IMR-90 (cell line): Measurements from ENCODE around the gene LAMC2. TPM values are rescaled to one million over a fixed set of nuclear protein-coding genes. Genes with fewer than 3 reads are reported as not detected.

Source experiments
- ATAC-seq: fragments of 200-7000 bp; cut with Tn5 transposase; 2 replicates; pipeline ENCODE4 v1.9.1; 2020; ENCODE audit warnings: low read depth, mild to moderate bottlenecking, moderate library complexity
- BruUV-seq: library from RNA; stranded (reverse); fragments of 400-500 nt; replicated peaks from 2 replicates; lab custom pipeline; 2021; lab: Mats Ljungman, UMichigan
- CTCF ChIA-PET: fragments of 300-600 bp; formaldehyde crosslinking; extraction: SDS; loops from one replicate; lab custom pipeline; 2021; ENCODE audit warnings: antibody characterized with exemption; lab: Yijun Ruan, JAX
- POLR2A ChIA-PET: fragments of 300-600 bp; sonication (Branson Sonifier 250); formaldehyde crosslinking; loops from one replicate; lab custom pipeline; 2022; ENCODE audit warnings: antibody characterized with exemption; ENCODE audit not compliant: unreplicated experiment; lab: Charles Lee
- DNase-seq: peaks from one replicate; pipeline ENCODE4 v3.0.0; 2013
- H2AFZ ChIP-seq: replicated peaks from 2 replicates; pipeline ENCODE3; 2013; ENCODE audit warnings: low read length, mild to moderate bottlenecking; ENCODE audit not compliant: poor library complexity
- H2AK5ac ChIP-seq: 2 replicates; pipeline ENCODE4 v1.6.1; 2013; ENCODE audit warnings: low read depth, low read length, inconsistent platforms
- H2AK9ac ChIP-seq: replicated peaks from 2 replicates; pipeline ENCODE3; 2013; ENCODE audit warnings: mild to moderate bottlenecking, low read depth, low read length, moderate library complexity; ENCODE audit not compliant: poor library complexity
- H2BK120ac ChIP-seq: 2 replicates; pipeline ENCODE4 v1.6.1; 2013; ENCODE audit warnings: low read depth, low read length, inconsistent platforms
- H2BK15ac ChIP-seq: 3 replicates; pipeline ENCODE4 v1.6.1; 2013; ENCODE audit warnings: low read depth, low read length, inconsistent platforms
- H2BK20ac ChIP-seq: 2 replicates; pipeline ENCODE4 v1.6.1; 2013; ENCODE audit warnings: low read depth, mild to moderate bottlenecking, inconsistent platforms, low read length, moderate library complexity
- H2BK5ac ChIP-seq: 2 replicates; pipeline ENCODE4 v1.6.1; 2013; ENCODE audit warnings: mild to moderate bottlenecking, low read depth, low read length, inconsistent platforms; ENCODE audit not compliant: poor library complexity, severe bottlenecking
- H3K14ac ChIP-seq: replicated peaks from 2 replicates; pipeline ENCODE4 v1.6.1; 2013; ENCODE audit warnings: low read depth, low read length, inconsistent platforms
- H3K18ac ChIP-seq: 2 replicates; pipeline ENCODE4 v1.6.1; 2013; ENCODE audit warnings: low read depth, low read length, control low read depth
- H3K23ac ChIP-seq: 2 replicates; pipeline ENCODE4 v1.6.1; 2013; ENCODE audit warnings: low read depth, low read length, inconsistent platforms
- H3K27ac ChIP-seq: 2 replicates; pipeline ENCODE4 v1.5.1; 2013; ENCODE audit warnings: mild to moderate bottlenecking, control low read depth, low read length; ENCODE audit not compliant: insufficient read depth
- H3K27me3 ChIP-seq: 2 replicates; pipeline ENCODE4 v1.6.1; 2013; ENCODE audit warnings: low read length; ENCODE audit not compliant: control insufficient read depth, insufficient read depth
- H3K36me3 ChIP-seq: 2 replicates; pipeline ENCODE4 v1.6.1; 2013; ENCODE audit warnings: low read length, mixed read lengths; ENCODE audit not compliant: control insufficient read depth, insufficient read depth
- H3K4ac ChIP-seq: 2 replicates; pipeline ENCODE4 v1.6.1; 2013; ENCODE audit warnings: low read depth, low read length, inconsistent platforms
- H3K4me1 ChIP-seq: 2 replicates; pipeline ENCODE4 v1.6.1; 2013; ENCODE audit warnings: low read length, mixed read lengths; ENCODE audit not compliant: control insufficient read depth, insufficient read depth
- H3K4me2 ChIP-seq: 2 replicates; pipeline ENCODE4 v1.6.1; 2013; ENCODE audit warnings: low read depth, mild to moderate bottlenecking, control low read depth, low read length, moderate library complexity
- H3K4me3 ChIP-seq: 2 replicates; pipeline ENCODE4 v1.5.1; 2013; ENCODE audit warnings: low read depth, mild to moderate bottlenecking, control low read depth, low read length, moderate library complexity; ENCODE audit not compliant: insufficient read depth
- H3K56ac ChIP-seq: 2 replicates; pipeline ENCODE4 v1.6.1; 2013; ENCODE audit warnings: low read length, inconsistent platforms; ENCODE audit not compliant: insufficient read depth; ENCODE audit errors: extremely low read depth
- H3K79me1 ChIP-seq, 2 experiments: 2 replicates each; pipeline ENCODE4 v1.6.1; 2013; ENCODE audit warnings: low read length in 2 of 2, inconsistent platforms in 1 of 2, low read depth in 1 of 2
- H3K9ac ChIP-seq: 2 replicates; pipeline ENCODE4 v1.6.1; 2013; ENCODE audit warnings: low read depth, low read length, control low read depth
- H3K9me1 ChIP-seq: 2 replicates; pipeline ENCODE4 v1.6.1; 2013; ENCODE audit warnings: low read length, inconsistent platforms; ENCODE audit not compliant: insufficient read depth
- H3K9me3 ChIP-seq: 2 replicates; pipeline ENCODE4 v1.6.1; 2013; ENCODE audit warnings: low read length; ENCODE audit not compliant: control insufficient read depth, insufficient read depth
- H4K20me1 ChIP-seq: 2 replicates; pipeline ENCODE4 v1.6.1; 2013; ENCODE audit warnings: low read length, inconsistent platforms; ENCODE audit not compliant: insufficient read depth
- H4K5ac ChIP-seq: 2 replicates; pipeline ENCODE4 v1.6.1; 2013; ENCODE audit warnings: mild to moderate bottlenecking, low read depth, low read length, control low read depth
- H4K8ac ChIP-seq, 2 experiments: 2 replicates each; pipeline ENCODE4 v1.6.1; 2013; ENCODE audit warnings: low read depth in 2 of 2, low read length in 2 of 2, control low read depth in 1 of 2, inconsistent platforms in 1 of 2
- H4K91ac ChIP-seq: 2 replicates; pipeline ENCODE4 v1.6.1; 2013; ENCODE audit warnings: low read depth, low read length, inconsistent platforms; ENCODE audit not compliant: insufficient read depth
- BHLHE40 ChIP-seq: fragments of 150-350 bp; IDR thresholded peaks from 2 replicates; pipeline ENCODE4 v1.6.1; 2016; ENCODE audit warnings: mild to moderate bottlenecking, low read depth, low read length
- CEBPB ChIP-seq: IDR thresholded peaks from 2 replicates; pipeline ENCODE4 v1.6.1; 2012; ENCODE audit warnings: low read depth, low read length, improper control_type of control experiment
- FOS ChIP-seq: fragments of 150-350 bp; IDR thresholded peaks from 2 replicates; pipeline ENCODE4 v1.6.1; 2016; ENCODE audit warnings: low read depth, low read length
- MAFK ChIP-seq: IDR thresholded peaks from 2 replicates; pipeline ENCODE4 v1.6.1; 2012; ENCODE audit warnings: low read depth, low read length, improper control_type of control experiment
- MAZ ChIP-seq: IDR thresholded peaks from 2 replicates; pipeline ENCODE4 v1.6.1; 2012; ENCODE audit warnings: low read depth, mild to moderate bottlenecking, low read length, improper control_type of control experiment, moderate library complexity, borderline replicate concordance
- NFE2L2 ChIP-seq: fragments of 150-350 bp; IDR thresholded peaks from 2 replicates; pipeline ENCODE4 v1.6.1; 2016; ENCODE audit warnings: low read depth, mild to moderate bottlenecking, low read length
- POLR2A ChIP-seq: IDR thresholded peaks from 2 replicates; pipeline ENCODE4 v1.6.1; 2012; ENCODE audit warnings: mild to moderate bottlenecking, low read depth, low read length
- RAD21 ChIP-seq: IDR thresholded peaks from 2 replicates; pipeline ENCODE4 v1.6.1; 2012; ENCODE audit warnings: low read length, improper control_type of control experiment
- RCOR1 ChIP-seq: IDR thresholded peaks from 2 replicates; pipeline ENCODE4 v1.6.1; 2012; ENCODE audit warnings: mild to moderate bottlenecking, low read length, improper control_type of control experiment; ENCODE audit not compliant: insufficient replicate concordance
- RFX5 ChIP-seq: IDR thresholded peaks from 2 replicates; pipeline ENCODE4 v1.8.0; 2012; ENCODE audit warnings: low read depth, mild to moderate bottlenecking, low read length, moderate library complexity
- WGBS, 2 experiments: methylation state at CpG; one replicate each; pipeline versions ENCODE4 v1.1.5 to v1.1.7; 2013; ENCODE audit warnings: missing lambda C conversion rate in 2 of 2; ENCODE audit not compliant: insufficient read length in 1 of 2; ENCODE audit errors: extremely low coverage in 2 of 2; 5-methylcytosine and 5-hydroxymethylcytosine counted together
- dilution Hi-C: fragments of 300-500 bp; cut with HindIII; formaldehyde crosslinking; loops from one replicate; pipeline ENCODE4 v1.14.3; 2018; ENCODE audit warnings: low sequenced_read_pairs; ENCODE audit not compliant: unreplicated experiment
- in situ Hi-C: fragments of 300-500 bp; cut with MboI; formaldehyde crosslinking; loops from 3 replicates; pipeline ENCODE4 v1.14.3; 2019; ENCODE audit warnings: low sequenced_read_pairs, inconsistent platforms, mixed read lengths
- intact Hi-C: fragments of 100-400 bp; cut with micrococcal nuclease; formaldehyde crosslinking; loops from 2 replicates; pipeline ENCODE4 v1.10.0; 2022
- polyA plus RNA-seq, 3 experiments: library from polyadenylated mRNA; depleted of rRNA; stranded (reverse); fragments of >200 nt; gene quantifications; 2 replicates each; pipeline ENCODE4 v1.2.3, GENCODE V29; 2012; ENCODE audit warnings: low replicate concordance in 1 of 3
- total RNA-seq: library from RNA; depleted of rRNA; stranded (reverse); fragments of >200 nt; gene quantifications from 2 replicates; pipeline ENCODE4 v1.2.3, GENCODE V29; 2012
- TF ChIP-seq, protein P1 (sequence below): fragments of 150-350 bp; IDR thresholded peaks from 2 replicates; pipeline ENCODE4 v1.6.1; 2016; ENCODE audit warnings: low read depth, mild to moderate bottlenecking, low read length, moderate library complexity, borderline replicate concordance

The LAMC2 gene
- total and polyA plus RNA-seq, 2 of the 4 experiments (the other 2 are of a cell fraction) = 2.3 to 2.8 TPM

- Histone ChIP-seq H3K23ac (no peak overlapping the region), H4K91ac (peak overlapping the region; percentile 29; the same call in 1 of the 2 replicates), H3K4me1 (peaks cover 7% of the 10 kb centered on the region), H3K56ac (no peak overlapping the region), H2BK20ac (0 out of 2 replicates have a peak overlapping the region, but pooled peaks have one; percentile 52), H3K9me3 (no peaks in the 10 kb centered on the region), H3K9me1 (peaks cover 6% of the 10 kb centered on the region), H2BK5ac (no peak overlapping the region), H4K20me1 (no peaks in the 10 kb centered on the region), H2AK9ac (no peak overlapping the region), H2AFZ (no peak overlapping the region), H3K79me1 (no peaks in the 10 kb centered on the region), H3K27ac (no peak overlapping the region), H3K4me2 (no peak overlapping the region), H2BK15ac (no peak overlapping the region), H3K9ac (no peak overlapping the region), H3K4ac (no peak overlapping the region), H4K5ac (no peak overlapping the region), H3K27me3 (no peaks in the 10 kb centered on the region), H2BK120ac (peak overlapping the region; percentile 31; the same call in 1 of the 2 replicates), H2AK5ac (no peak overlapping the region), H3K4me3 (no peak overlapping the region), H3K14ac (peak overlapping the region; percentile 33; the same call in 1 of the 2 replicates), H4K8ac (0 out of 4 replicates have a peak overlapping the region, but pooled peaks of 1 of the 2 experiments have one; percentile 27), H3K36me3 (no peaks in the 10 kb centered on the region), H3K18ac (no peak overlapping the region)
- BruUV-seq = no TSS peak
- DNase-seq (peak; percentile 31), ATAC-seq (no peak)
- ChIA-PET CTCF (interaction anchor here (1.2 to 2.6 kb wide), 2 partner anchors 12 to 268 kb away, joined by 3 to 6 read pairs; no protein-coding TSS in a partner anchor), POLR2A (no interaction called here)
- WGBS, 2 experiments = no CpG with 5 or more reads among the region's 2 CpGs
- dilution Hi-C loops (no loop called here), in situ Hi-C loops (loop anchor here (10.0 to 25.0 kb wide), 2 partner anchors 206 to 268 kb away; partner anchors contain the start of genes LAMC1 and SHCBP1L), intact Hi-C loops (no loop called here)
- TF ChIP-seq RCOR1 (no peak), BHLHE40 (no peak), RAD21 (no peak), FOS (no peak), RFX5 (no peak), MAZ (no peak), POLR2A (no peak), MAFK (no peak), NFE2L2 (no peak), CEBPB (no peak)
- TF ChIP-seq, protein P1, sequence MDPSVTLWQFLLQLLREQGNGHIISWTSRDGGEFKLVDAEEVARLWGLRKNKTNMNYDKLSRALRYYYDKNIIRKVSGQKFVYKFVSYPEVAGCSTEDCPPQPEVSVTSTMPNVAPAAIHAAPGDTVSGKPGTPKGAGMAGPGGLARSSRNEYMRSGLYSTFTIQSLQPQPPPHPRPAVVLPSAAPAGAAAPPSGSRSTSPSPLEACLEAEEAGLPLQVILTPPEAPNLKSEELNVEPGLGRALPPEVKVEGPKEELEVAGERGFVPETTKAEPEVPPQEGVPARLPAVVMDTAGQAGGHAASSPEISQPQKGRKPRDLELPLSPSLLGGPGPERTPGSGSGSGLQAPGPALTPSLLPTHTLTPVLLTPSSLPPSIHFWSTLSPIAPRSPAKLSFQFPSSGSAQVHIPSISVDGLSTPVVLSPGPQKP = no peak
These were observed 44.3 kb downstream of the LAMC2 start for GRCh38 chr1:183230413-183230812.
